ENCODE measurements around the gene LGR4.

LGR4 gene

DNA sequence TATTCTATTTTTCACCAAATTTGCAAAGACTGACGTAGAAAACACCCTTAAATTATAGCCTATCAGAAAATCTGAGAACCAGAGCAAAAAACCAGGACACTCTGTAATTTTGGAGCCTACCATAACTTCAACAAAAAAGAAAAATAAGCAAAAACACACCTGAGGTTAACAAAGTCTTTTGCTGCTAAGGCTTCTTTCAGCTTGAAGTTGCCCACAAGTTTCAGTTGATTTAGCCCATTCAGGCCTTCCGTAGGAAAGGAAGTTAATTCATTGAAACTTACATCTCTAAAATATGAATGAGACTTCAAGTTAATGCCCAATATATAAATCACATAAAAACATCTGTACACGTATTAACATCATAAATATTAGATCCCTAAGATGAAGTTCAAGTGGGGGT lies 99.2 kb downstream of the LGR4 start:
- DNase-seq = no peak

DNA sequence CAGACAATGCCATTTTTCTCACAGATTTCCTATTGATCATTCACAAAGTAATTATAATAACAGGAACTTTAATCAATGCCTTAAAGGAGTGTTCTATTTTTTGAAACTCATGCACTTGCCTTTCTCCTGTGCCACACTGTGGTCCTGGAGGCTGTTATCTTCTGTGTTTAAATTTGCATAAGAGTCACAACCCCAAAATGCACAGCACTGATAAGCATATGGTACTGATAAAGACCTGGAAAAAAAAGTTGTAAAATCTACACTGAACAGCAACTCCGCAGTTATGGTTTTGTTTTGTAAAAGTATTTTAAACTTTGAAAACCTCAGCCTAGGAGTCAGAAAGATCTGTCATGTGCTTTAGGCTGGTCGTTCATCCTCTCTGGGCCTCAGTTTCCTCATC lies 100.4 kb downstream of the LGR4 start:
- no peak for DNase-seq

DNA sequence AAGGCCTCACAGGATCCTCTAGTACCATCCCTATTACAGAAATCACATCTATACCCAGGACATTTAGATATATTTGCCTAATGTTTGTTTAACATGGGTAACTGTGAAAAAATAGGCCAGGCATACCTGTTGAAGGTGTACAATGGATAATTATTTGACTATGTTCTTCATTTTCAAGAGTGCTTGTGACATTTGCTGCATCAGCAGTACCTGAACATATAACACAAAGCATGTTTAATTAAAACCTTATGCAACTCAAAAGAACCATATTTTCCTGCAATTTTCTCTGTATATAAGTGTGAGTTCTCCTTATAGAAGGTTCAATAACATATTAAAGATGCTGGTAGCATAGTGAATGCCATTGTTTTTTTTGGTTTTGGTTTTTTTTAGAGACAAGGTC lies 101.1 kb downstream of the LGR4 start:
- DNase-seq = no peak

DNA sequence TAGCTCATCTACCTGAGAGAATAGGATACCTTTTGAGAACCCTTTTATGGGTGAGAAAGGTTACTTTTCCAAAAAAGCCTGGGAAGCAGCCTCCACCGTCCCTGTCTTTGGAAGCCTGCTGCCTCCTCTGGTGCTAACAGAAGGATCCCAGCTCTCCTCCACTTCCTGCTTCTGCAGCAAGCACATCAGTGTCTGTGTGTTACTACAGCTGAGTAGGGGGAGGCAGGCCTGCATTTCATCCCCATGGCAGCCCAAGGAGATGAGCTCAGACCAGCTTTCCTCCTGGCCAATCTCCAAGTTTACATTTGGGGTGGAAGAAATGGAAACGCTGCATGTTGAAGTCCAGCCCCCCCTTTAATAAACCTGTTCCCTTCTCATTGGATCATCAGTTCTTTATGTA lies 102.2 kb downstream of the LGR4 start:
- DNase-seq = no peak

DNA sequence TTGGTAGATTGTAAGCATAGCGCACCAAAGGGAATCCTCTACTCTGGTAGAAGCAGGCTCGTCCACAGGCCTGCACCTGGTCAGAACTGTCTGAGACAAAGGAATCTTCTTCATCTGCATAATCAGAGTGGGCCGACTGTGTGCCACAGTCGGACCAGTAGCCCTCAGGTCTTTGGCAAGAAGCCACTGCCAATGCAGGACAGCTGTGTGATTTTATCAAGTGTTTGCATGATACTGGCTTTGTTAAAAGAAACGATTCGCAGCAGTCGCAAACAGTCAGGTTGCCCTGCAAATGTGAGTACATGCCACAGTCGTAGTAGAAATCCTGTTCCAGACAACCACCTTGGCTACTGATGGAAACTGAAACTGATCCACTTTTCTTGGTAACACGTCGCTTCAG lies 104.7 kb downstream of the LGR4 start:
- DNase-seq = no peak

DNA sequence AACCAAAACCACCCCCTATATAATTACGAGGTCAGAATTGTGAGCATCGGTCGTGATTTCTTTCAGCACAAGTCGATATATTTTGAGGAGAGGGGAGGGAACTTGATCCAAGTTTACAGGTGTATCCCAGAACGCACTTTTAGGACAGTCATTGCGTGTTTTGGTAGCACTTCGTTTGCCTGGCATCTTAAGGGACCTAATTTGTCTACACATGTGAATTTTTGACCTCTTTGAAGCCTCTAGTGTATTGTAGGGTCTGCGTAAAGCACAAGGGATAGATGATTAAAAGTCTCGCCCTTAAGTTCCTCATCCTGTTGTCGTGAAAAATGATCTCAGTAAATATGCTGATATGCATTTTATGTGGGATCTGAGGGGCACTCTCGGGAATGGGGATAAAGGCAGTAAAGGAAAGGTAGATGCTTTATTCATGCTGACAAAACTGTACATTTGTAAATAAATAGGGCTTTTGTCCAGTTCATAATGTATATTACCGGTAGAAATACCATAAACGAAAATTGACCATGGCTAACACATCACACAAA lies 108.9 kb downstream of the LGR4 start:
- DNase-seq = no peak

DNA sequence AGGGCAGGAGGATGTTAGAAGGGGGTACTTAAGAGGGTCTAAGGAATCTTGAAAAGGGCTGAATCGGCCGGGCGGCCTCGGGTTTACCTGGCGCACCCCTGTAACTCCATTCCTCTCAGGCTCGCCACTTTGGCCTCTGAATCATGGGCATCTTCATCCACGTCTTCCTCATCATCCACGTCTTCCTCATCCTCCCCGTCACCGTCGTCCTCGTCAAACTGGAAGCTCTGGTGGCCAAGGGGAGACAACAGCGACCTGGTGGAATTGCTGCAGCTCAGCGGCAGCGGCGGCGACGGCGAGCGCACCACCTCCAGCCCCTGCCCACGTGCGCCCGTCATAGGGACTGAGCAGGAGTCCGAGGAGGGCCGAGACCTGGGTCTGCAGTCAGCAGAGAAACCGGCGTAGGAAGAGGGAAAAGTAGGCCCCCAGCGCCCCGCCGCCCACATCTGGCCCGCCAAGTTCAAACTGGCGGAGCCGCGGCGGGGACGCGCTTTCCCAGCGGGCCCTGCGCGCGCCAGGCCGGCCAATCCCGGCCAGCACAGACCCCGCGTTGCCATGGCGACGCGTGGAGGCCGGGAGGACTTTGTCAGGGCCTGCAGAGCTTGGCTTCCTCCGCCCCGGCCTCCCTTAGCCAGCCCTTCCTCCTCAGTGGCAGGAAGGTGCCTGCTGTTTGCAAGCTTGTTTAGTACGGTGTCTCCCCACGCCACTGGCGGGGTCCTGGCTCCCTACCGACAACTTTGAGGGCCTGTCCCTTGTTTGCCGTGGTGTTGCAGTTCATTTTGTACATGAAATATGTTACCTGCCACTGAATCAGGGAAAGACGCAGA lies 109.6 kb downstream of the LGR4 start, which contains the start of gene CCDC34:
Gene CCDC34, minus strand, starts transcription at position 467 of the 827 bp plus-strand sequence. Its CDS starts 21 bp downstream, at position 446.
- DNase-seq = peak; percentile 96 to 99 (median 97)

DNA sequence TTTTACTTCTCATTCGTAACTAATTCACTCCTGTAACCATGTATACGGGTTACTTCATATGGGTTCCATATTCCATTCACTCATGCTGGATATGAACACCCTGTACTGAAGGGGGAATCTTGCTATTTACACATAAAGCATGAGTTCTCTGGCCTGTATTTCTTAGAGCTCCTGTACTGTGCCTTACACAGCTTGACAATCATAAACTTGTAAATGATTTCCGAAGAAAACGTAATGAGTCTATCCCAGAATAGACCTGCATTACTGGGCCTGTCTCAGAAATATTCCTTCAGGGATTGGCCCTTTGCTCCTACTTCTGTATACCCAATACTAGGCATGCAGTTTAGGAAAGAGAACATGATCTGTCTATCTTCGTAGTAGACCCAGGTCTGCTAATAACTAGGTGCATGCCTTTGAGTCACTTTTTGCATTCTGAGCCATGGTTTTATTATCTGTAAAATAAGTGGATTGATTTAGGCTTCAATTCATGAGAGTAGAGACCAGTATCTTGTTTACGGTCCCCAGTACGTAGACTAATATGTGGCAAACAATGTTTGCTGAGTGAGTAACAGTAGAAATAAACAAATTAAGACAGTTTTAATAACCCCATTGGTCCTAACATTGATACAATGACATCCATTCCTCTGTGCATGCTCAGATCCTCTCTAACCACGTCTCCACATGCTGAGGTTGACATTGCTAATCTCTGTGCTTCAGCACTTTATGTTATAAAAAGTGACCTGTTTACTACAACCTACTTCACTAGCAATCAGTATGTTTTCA lies 110.8 kb downstream of the LGR4 start:
- DNase-seq = no peak

DNA sequence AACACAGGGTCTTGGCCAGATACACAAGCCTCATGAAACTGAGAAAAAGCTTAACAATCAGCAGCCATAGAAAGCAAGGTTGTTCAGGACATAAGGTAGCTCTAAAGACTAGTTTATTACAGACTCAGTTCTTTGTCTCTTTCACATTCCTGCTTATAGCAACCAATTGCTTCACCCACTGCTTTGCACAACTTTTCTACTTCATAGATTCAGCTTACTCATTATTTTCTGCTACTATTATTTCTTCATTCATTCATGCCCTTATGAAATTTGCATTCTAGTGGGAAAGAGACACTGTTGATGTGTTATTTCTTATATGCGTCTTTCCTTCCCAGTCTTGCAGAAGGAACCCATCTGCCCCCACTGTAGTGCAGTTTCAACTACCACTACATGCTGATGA lies 114.3 kb downstream of the LGR4 start:
- DNase-seq = peak; percentile 8 to 34 (median 13)

DNA sequence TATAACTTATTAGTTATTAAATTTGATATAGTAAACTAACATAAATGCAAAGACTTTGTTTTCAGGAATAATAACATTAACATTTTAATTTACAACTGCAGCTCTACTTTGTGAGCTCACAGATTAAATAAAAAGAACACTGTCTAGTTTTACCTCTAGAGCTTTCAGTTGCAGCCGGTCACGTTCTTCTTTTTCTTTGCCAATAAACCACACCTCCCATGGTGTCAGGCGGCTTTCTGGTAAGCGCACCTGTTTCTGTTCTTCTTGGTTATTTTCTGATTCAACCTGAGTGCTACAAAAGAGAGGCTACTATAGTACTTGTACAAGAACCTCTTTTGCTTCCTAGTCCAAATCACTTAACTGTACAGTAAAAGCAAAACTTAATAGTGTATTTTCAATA lies 115.3 kb downstream of the LGR4 start:
- no peak for DNase-seq

DNA sequence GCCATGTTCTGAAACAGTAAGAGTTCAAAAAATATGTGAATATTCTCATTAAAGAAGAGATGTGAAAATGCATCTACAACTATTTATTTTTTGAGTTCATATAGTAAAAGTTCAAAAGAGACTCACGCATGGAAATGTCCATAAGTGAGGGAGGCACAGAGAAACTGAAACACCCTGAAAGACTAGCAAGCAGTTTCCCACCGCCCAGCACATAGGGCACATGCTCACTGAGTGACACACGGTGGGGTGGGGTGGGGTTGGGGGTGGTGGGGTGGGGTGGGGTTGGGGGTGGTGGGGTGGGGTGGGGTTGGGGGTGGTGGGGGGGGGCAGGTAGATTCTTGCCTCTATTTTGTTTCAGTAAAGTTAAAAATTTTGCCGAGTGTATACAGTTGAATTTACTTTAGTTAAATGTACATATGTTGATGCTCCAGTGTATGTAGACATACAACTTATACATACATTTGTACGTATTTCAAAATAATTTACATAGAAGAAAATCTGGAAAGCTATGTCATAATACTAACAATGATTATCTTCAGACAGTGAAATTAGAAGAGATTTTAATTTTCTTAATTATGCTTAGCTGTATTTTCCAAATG lies 115.9 kb downstream of the LGR4 start:
- DNase-seq = no peak

DNA sequence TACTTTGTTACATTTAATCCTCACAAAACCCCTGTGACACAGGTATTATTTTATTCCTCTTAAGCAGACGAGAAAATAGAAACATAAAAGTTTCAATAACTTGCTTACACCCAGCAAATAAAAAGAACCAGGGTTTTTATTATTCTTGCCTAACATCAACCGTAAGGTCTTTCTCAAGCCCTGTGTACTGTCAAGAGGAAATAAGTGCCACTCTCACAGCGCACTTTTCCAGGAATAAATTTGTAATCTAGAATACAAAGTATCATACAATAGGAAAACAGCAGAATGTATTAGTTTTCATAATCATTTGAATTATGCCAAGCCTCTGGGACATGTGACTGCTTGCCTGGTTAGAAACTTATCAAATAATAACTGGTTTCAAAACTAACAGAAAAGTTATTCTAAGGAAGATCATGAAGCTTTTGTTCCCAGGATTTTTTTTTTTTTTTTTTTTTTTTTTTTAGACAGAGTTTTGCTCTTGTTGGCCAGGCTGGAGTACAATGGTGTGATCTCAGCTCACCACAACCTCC lies 117.0 kb downstream of the LGR4 start:
- no peak for DNase-seq

DNA sequence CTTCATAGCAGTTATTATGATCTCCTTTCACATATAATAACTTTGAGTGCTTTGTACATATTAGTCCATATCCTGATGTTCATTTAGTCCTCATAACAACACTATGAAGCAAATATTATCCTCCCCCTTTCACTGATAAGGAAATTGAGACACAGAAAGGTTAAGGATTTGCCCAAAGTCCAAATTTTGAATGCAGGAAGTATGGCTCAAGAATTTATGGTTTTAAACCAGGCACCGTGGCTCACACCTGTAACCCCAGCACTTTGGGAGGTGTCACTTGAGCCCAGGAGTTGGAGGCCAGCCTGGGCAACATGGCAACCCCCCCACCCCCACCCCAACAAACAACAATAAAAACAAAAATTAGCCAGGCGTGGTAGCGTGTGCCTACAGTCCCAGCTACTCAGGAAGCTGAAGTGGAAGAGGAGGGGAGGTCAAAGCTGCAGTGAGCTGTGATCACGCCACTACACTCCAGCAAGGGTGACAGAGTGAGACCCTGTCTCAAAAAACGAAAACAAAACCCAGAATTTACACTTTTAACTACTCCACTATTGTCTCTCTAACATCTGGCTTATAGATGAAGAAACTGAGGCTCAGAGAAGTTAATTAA lies 118.1 kb downstream of the LGR4 start:
- DNase-seq = no peak

DNA sequence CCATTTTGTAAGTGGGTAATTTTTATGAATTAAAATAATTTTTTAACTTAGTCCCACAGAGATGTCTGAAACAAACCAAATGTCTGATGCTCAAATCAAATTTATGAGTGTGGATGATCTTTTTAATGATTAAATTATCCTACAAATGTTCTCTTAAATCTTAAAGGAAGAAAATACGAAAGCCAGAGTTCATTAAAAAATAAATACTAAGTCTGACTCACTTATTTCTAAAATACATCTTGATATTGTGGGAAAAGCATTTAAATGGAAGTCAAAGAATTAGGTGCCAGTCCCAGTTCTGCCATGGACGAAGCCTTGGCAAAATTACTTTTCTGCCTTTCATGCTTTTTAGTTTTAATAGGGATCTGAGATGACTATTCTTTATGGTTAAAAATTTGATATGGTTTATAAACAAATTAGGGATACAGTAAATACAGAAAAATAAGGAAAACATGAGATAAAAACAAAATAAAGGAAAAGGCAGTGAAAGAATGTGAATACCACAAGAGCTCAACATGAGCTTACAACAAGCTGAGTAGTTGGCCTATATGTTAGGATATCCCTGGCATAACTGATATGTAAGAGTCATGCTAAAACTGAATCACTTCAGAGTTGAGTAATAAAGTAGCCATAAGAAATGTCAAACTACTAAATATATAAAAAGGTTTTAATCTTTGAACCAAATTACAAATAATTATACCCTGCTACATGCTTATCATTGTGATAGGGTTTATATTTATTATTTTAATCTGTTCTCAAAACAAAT lies 118.8 kb downstream of the LGR4 start:
- DNase-seq = peak in 1 of 3 donors; percentile 13

DNA sequence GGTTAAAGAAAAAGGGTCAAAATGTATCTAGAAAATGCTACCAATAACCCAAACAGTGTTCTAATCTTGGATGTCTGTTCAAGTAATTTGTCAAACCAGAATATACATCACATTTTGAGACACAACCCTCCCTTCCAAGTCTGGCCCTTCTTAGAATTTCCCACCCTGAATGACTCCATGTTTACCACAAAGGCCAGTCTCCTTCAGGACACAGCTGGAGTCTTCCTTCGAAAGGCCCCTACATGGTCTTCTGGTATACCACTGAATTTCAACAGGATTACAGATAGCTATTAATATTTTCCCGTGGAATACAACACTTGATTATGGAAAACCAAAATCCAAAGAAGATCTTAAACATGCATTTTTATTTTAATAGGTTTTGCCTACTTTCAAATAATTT lies 119.8 kb downstream of the LGR4 start:
- DNase-seq = no peak

DNA sequence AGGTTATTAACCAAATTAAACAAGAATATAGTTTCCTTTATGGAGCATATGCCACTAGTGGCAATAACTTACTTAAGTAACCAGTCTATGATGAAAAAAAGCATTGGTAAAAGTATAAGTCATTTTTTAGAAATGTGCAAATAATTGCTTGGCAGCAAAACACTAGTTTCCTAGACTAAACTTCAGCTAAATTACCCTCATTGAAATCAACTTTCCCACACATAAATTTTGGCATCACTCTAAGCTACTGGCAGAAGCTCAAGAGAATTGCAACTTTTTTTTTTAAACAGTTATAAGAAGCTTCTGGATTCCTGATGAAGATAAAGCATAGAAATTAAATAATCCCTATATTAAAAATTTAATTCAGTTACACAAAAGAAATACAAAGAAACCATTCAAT lies 122.1 kb downstream of the LGR4 start:
- DNase-seq = no peak

DNA sequence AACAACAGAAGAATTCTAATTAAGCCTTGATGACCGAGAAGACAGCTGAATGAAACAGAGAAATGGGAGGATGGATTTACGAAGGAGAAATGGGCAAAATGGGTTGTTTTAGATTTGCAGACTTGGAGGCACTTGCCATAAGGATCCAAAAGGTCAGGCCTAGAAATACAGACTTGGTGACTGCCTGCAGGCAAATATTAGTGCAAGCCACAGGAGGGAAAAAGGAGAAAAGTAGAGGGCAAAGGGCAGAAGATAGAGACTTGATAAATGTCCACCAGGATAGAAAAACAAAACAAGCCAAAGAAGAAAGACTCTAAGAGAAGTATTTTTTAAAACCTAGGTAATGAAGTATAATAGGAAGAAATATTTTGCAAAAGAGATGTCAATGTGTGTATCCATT lies 122.7 kb downstream of the LGR4 start:
- no peak for DNase-seq

DNA sequence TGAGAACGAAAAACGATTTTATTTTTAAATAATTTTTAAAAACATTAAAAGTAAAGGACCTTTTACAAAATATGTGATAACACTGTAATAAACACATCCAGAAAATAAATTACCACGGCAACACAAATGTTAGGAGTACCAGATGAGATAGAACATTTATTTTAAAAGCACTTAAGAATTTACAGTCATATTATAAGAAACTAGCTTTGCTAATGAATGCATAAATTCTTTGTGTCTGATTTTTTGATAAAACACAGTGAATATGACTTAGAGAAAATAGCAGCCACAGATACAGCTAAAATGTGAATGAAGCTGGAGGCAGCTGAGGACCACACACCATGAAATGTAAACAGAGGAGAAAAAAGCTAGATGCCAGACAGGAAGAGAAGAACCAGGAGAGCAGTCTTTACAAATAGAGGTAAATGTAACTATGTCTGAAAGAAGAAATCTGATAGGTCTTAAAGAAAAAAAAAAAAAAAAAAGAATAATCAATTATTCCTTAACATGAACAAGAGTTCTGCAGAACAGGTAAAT lies 124.2 kb downstream of the LGR4 start:
- no peak for DNase-seq

DNA sequence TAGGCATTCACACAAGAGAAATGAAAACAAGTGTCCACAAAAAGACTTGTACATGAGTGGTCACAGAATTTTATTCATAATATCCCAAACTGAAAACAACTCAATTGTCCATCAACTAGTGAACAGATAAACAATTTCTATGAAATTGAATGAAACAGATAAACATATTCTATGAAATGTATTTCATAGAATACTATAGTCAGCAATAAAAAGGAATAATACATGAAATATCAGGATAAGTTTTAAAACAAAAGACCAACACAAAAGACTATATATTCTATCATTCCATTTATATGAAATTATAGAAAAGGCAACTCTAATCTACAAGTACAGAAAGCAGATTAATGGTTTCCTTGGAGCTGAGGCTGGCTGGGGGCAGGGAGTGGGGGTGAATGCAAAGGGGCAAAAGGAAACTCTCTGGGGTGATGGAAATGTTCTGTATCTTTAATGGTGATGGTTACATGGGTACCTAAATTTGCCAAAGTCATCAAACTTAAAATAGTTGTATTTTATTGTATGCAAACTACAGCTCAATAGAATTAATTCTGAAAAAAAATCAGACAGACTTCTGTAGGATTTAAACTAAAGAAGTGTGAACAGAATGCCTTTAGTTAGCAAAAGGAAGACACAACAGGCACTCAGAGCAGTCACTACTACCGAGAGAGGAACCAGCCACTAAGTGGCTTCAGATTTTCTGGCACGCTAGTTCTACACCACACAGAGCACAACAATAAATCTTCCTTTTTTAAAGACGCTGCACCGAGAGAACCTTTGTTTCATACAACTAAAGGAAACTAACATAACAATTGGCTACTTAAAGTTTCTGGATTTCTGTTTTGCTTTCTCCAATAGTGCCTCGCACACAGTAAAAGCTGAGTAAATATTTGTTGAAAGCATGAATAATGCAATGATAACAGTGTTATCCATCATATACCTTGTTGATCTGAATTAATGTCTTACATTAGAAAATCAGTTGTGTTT lies 124.9 kb downstream of the LGR4 start:
- no peak for DNase-seq

DNA sequence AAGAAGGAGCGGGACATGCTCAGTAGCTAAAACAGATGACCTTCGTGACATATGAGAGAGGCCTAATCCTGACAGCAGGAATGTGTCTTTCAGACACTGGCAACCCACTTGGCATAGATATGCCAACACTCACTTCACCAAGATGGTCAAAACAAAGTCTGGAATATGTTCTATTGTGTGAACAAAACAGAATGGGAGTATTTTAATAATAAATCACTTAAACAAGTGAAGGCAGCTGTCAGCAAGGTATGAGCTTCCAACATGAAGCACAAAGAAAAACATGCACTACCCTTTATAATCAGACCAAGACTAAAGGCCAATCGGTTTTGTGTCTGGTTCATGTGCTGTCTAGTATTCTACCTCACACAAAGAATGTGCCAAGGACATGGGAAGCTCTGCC lies 132.6 kb downstream of the LGR4 start:
- DNase-seq = no peak
